MM.1S (cell line): Measurements from ENCODE around the gene TMEM14A.
A peak's percentile ranks its signal among the peaks of the same experiment; 100 is the strongest.
"Not testable (repeated sequence)": the region's sequence is repeated elsewhere in the genome, so short reads cannot be mapped to it uniquely, and the experiment has no call there.

Source experiments
- DNase-seq: peaks from one replicate; pipeline ENCODE4 v3.0.0-alpha.2; 2015
- H2AFZ ChIP-seq: fragments of 300-600 bp; sonication (generic); 2 replicates; pipeline ENCODE4 v1.6.0; 2016; ENCODE audit warnings: antibody characterized with exemption, low read length
- H3F3A ChIP-seq: fragments of 300-600 bp; sonication (generic); 2 replicates; pipeline ENCODE4 v1.6.1; 2016; ENCODE audit warnings: mild to moderate bottlenecking, antibody characterized with exemption, low read length, moderate library complexity, mixed read lengths; ENCODE audit not compliant: insufficient read depth
- H3K27ac ChIP-seq: fragments of 300-600 bp; sonication (generic); 2 replicates; pipeline ENCODE4 v1.5.1; 2016; ENCODE audit warnings: mild to moderate bottlenecking, low read length
- H3K27me3 ChIP-seq: fragments of 300-600 bp; sonication (generic); replicated peaks from 2 replicates; pipeline ENCODE4 v1.6.0; 2016; ENCODE audit warnings: low read length; ENCODE audit not compliant: insufficient read depth
- H3K36me3 ChIP-seq: fragments of 300-600 bp; sonication (generic); replicated peaks from 2 replicates; pipeline ENCODE4 v1.6.1; 2016; ENCODE audit warnings: mild to moderate bottlenecking, low read length, mixed read lengths; ENCODE audit not compliant: insufficient read depth
- H3K4me1 ChIP-seq: fragments of 300-600 bp; sonication (generic); 2 replicates; pipeline ENCODE4 v1.6.1; 2016; ENCODE audit warnings: low read length, mixed read lengths
- H3K4me2 ChIP-seq: fragments of 300-600 bp; sonication (generic); 2 replicates; pipeline ENCODE4 v1.6.0; 2016; ENCODE audit warnings: low read depth, low read length
- H3K4me3 ChIP-seq: fragments of 300-600 bp; sonication (generic); 2 replicates; pipeline ENCODE4 v1.5.1; 2016; ENCODE audit warnings: low read length, mixed read lengths
- H3K79me2 ChIP-seq: fragments of 300-600 bp; sonication (generic); 2 replicates; pipeline ENCODE4 v1.6.1; 2016; ENCODE audit warnings: mixed run types, low read length, mixed read lengths
- H3K9ac ChIP-seq: fragments of 300-600 bp; sonication (generic); 2 replicates; pipeline ENCODE4 v1.6.1; 2016; ENCODE audit warnings: low read length, mixed read lengths
- H3K9me2 ChIP-seq: fragments of 300-600 bp; sonication (generic); replicated peaks from 2 replicates; pipeline ENCODE4 v1.6.1; 2016; ENCODE audit warnings: mild to moderate bottlenecking, low read length, mixed read lengths; ENCODE audit not compliant: insufficient read depth
- H3K9me3 ChIP-seq: fragments of 300-600 bp; sonication (generic); replicated peaks from 2 replicates; pipeline ENCODE4 v1.6.1; 2016; ENCODE audit warnings: mild to moderate bottlenecking, low read length, mixed read lengths; ENCODE audit not compliant: insufficient read depth
- H4K20me1 ChIP-seq: fragments of 300-600 bp; sonication (generic); 2 replicates; pipeline ENCODE4 v1.6.1; 2016; ENCODE audit warnings: mild to moderate bottlenecking, low read length, moderate library complexity, mixed read lengths; ENCODE audit not compliant: insufficient read depth
- EZH2 ChIP-seq: fragments of 300-600 bp; sonication (generic); optimal IDR thresholded peaks from 2 replicates; pipeline ENCODE3; 2017; ENCODE audit warnings: low read depth, mild to moderate bottlenecking, antibody characterized with exemption, low read length, mixed read lengths
- EZH2phosphoT487 ChIP-seq: fragments of 300-600 bp; sonication (generic); IDR thresholded peaks from 2 replicates; pipeline ENCODE4 v1.6.1; 2018; ENCODE audit warnings: antibody characterized with exemption, low read length
- TF ChIP-seq, protein P1 (sequence below): fragments of 300-600 bp; sonication (generic); IDR thresholded peaks from 2 replicates; pipeline ENCODE4 v1.5.1; 2016; ENCODE audit warnings: antibody characterized with exemption, low read length, mixed read lengths

The TMEM14A gene

DNA sequence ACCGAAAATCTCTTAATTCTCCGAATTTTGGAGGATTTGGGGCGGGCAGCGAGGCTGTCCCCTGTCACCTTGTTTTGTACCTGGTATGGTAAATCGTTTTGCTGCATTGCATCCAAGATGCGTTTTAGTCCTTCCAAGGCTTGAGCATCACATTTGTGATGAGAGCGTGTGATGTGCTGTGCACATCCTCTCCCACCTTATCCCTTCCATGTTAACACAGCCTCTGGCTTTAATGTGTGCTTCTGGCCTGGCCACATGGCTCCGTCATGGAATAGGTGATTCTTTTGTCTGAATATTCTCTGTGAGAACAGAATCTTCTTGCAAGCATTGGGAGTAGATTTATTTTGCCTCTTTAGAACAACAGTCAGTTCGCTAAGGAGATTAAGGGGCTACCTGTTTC, 763 bp downstream of the TMEM14A start:
- peaks cover 32% of the 10 kb centered on the region for H3K4me1 ChIP-seq
- H3K36me3 ChIP-seq, result 0 out of 2 replicates have a peak, but pooled peaks cover 3% of the 10 kb centered on the region
- TF ChIP-seq, protein P1, sequence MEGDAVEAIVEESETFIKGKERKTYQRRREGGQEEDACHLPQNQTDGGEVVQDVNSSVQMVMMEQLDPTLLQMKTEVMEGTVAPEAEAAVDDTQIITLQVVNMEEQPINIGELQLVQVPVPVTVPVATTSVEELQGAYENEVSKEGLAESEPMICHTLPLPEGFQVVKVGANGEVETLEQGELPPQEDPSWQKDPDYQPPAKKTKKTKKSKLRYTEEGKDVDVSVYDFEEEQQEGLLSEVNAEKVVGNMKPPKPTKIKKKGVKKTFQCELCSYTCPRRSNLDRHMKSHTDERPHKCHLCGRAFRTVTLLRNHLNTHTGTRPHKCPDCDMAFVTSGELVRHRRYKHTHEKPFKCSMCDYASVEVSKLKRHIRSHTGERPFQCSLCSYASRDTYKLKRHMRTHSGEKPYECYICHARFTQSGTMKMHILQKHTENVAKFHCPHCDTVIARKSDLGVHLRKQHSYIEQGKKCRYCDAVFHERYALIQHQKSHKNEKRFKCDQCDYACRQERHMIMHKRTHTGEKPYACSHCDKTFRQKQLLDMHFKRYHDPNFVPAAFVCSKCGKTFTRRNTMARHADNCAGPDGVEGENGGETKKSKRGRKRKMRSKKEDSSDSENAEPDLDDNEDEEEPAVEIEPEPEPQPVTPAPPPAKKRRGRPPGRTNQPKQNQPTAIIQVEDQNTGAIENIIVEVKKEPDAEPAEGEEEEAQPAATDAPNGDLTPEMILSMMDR, result no peak
- TF ChIP-seq EZH2phosphoT487 (no peak), EZH2 (no peak)
- no peak overlapping the region; the same call in 1 of the 2 replicates for H3K9ac ChIP-seq
- no peak for DNase-seq
- no peak overlapping the region for H2AFZ ChIP-seq
- H3K4me2 ChIP-seq, result peak overlapping the region; percentile 78
- H3K4me3 ChIP-seq, result peak overlapping the region; percentile 64
- H3K27me3 ChIP-seq, result no peaks in the 10 kb centered on the region
- H3K79me2 ChIP-seq, result peaks cover 31% of the 10 kb centered on the region
- H4K20me1 ChIP-seq, result no peaks in the 10 kb centered on the region
- H3K9me3 ChIP-seq, result no peaks in the 10 kb centered on the region
- no peak overlapping the region for H3K27ac ChIP-seq
- peaks cover 41% of the 10 kb centered on the region for H3F3A ChIP-seq
- no peaks in the 10 kb centered on the region for H3K9me2 ChIP-seq

DNA sequence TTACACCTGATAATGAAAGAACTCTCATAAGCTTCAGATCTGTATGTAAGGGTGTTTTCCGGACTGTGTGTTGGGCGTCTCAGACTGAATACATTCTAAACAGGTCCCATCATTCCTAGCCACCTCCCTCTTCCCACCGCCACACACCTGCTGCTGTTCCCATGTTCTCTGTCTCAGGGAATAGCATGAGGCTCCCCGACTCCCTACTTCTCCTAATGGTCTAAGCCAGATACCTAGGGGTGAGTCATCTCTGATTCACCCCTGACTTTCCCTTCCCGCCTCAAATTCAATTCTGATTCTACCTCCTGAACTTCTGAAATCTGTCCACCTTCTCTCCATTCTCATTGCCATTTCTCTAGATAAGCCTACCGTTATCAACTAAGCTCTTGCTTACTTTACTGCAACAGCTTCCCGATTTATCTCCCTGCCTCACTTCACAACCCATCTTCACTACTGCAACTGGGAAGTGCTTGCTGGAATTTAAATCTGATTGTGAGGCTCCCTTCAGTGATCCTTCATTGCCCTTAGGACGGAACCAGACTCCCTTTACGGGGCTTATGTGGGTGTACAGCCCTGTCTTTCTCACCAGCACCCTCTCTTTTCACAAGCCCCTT, 1.6 kb downstream of the TMEM14A start:
- H3K36me3 ChIP-seq, result no peaks in the 10 kb centered on the region
- H3K9ac ChIP-seq, result no peak overlapping the region
- H3K27me3 ChIP-seq, result no peaks in the 10 kb centered on the region
- H3K4me2 ChIP-seq, result no peak overlapping the region
- H3F3A ChIP-seq, result peaks cover 33% of the 10 kb centered on the region
- no peak for TF ChIP-seq EZH2phosphoT487
- peaks cover 25% of the 10 kb centered on the region for H3K4me1 ChIP-seq
- peaks cover 23% of the 10 kb centered on the region for H3K79me2 ChIP-seq
- no peak overlapping the region for H3K27ac ChIP-seq
- no peak overlapping the region for H3K4me3 ChIP-seq
- H3K9me3 ChIP-seq, result no peaks in the 10 kb centered on the region
- no peaks in the 10 kb centered on the region for H3K9me2 ChIP-seq
- H2AFZ ChIP-seq, result no peak overlapping the region
- no peaks in the 10 kb centered on the region for H4K20me1 ChIP-seq
- no peak for DNase-seq

DNA sequence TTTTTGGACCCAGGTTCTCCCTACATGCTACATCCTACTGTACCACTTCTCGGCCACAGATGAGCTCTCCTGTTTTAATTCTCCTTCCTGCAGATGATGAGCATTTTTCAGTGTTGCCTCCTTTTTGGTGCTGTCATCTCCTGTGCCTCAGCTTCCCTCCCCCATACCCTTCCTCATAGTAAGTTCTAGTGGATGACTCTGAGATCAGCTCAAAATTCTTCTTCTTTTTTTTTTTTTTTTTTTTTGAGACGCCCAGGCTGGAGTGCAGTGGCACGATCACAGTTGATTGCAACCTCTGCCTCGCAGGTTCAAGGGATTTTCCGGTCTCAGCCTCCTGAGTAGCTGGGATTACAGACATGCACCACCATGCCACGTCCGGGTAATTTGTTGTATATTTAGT, 3.8 kb downstream of the TMEM14A start:
- H3K27me3 ChIP-seq, result no peaks in the 10 kb centered on the region
- H3K4me1 ChIP-seq, result peaks cover 12% of the 10 kb centered on the region
- H2AFZ ChIP-seq, result no peak overlapping the region
- H3K4me3 ChIP-seq, result no peak overlapping the region
- H4K20me1 ChIP-seq, result no peaks in the 10 kb centered on the region
- no peak for DNase-seq
- 0 out of 2 replicates have a peak, but pooled peaks cover 10% of the 10 kb centered on the region for H3K79me2 ChIP-seq
- no peak overlapping the region for H3K27ac ChIP-seq
- no peak overlapping the region for H3K4me2 ChIP-seq
- no peaks in the 10 kb centered on the region for H3K36me3 ChIP-seq
- H3K9me2 ChIP-seq, result no peaks in the 10 kb centered on the region
- no peak overlapping the region for H3K9ac ChIP-seq
- H3F3A ChIP-seq, result peaks cover 11% of the 10 kb centered on the region
- TF ChIP-seq, protein P1, result no peak
- no peak for TF ChIP-seq EZH2phosphoT487
- no peak for TF ChIP-seq EZH2
- H3K9me3 ChIP-seq, result no peaks in the 10 kb centered on the region

DNA sequence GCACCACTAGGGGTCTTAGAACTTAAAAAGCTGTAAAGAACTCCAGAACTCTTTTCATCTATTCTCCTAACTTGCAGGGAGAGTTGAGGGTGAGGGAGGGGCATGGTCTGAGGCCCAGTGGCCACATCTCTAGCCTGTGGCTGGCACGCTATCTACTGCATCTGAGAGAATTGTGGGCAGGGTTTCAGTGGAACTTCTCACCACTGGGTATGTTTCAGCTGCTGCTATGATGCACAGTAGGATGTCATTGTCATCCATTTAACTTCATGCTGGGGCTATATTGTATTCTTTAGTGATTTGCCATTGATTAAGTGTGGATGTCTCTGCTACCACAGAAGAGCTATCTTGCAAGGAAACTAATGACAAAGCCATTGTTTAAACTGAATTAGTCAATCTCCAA, 4.5 kb downstream of the TMEM14A start:
- H4K20me1 ChIP-seq, result no peaks in the 10 kb centered on the region
- H3K9me2 ChIP-seq, result no peaks in the 10 kb centered on the region
- H3K27ac ChIP-seq, result no peak overlapping the region
- H3K9me3 ChIP-seq, result no peaks in the 10 kb centered on the region
- H3K9ac ChIP-seq, result no peak overlapping the region
- 0 out of 2 replicates have a peak, but pooled peaks cover 10% of the 10 kb centered on the region for H3K79me2 ChIP-seq
- H3K4me2 ChIP-seq, result no peak overlapping the region
- no peaks in the 10 kb centered on the region for H3K36me3 ChIP-seq
- H3K27me3 ChIP-seq, result no peaks in the 10 kb centered on the region
- no peak overlapping the region for H3K4me3 ChIP-seq
- H3K4me1 ChIP-seq, result peaks cover 10% of the 10 kb centered on the region
- DNase-seq, result no peak
- H3F3A ChIP-seq, result peaks cover 4% of the 10 kb centered on the region; the same call in 1 of the 2 replicates
- TF ChIP-seq EZH2phosphoT487, result no peak
- no peak overlapping the region for H2AFZ ChIP-seq

DNA sequence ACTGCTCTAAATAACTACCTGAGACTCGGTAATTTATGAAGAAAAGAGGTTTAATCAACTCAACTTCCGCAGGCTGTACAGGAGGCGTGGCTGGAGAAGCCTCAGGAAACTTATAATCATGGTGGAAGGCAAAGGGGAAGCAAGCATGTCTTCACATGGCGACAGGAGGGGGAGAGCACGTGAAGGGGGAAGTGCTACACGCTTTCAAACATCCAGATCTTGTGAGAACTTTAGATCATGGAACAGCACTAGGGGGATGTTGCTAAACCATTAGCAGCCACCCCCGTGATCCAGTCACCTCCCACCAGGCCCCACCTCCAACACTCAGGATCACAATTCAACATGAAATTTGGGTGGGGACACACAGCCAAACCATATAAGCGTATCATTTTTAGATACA, 5.7 kb downstream of the TMEM14A start:
- not testable (repeated sequence) for H3K36me3 ChIP-seq, H3F3A ChIP-seq, H3K4me3 ChIP-seq, H3K27ac ChIP-seq, H3K9me3 ChIP-seq, H3K27me3 ChIP-seq, DNase-seq, H4K20me1 ChIP-seq, H3K79me2 ChIP-seq, H3K9ac ChIP-seq, H2AFZ ChIP-seq, H3K9me2 ChIP-seq, H3K4me1 ChIP-seq, H3K4me2 ChIP-seq
